Endodermal cell (in vitro differentiated cells): ENCODE measurements around the gene AADAT. TPM values are rescaled to one million over a fixed set of nuclear protein-coding genes. Genes with fewer than 3 reads are reported as not detected.

Experiments used
- DNase-seq: peaks from one replicate; pipeline ENCODE4 v3.0.0-alpha.2; 2017
- H3K27ac ChIP-seq: 2 replicates; pipeline ENCODE4 v1.5.1; 2013; ENCODE audit warnings: mild to moderate bottlenecking, low read depth, low read length, moderate library complexity
- H3K27me3 ChIP-seq: 2 replicates; pipeline ENCODE4 v1.6.1; 2013; ENCODE audit warnings: mild to moderate bottlenecking, low read length, moderate library complexity; ENCODE audit not compliant: insufficient read depth, control insufficient read depth, poor library complexity, severe bottlenecking
- H3K36me3 ChIP-seq: 2 replicates; pipeline ENCODE4 v1.7.0; 2013; ENCODE audit warnings: mild to moderate bottlenecking, low read length, moderate library complexity; ENCODE audit not compliant: control insufficient read depth, insufficient read depth
- H3K4me1 ChIP-seq: one replicate; pipeline ENCODE4 v1.7.0; 2013; ENCODE audit warnings: low read length; ENCODE audit not compliant: control insufficient read depth, insufficient read depth
- H3K4me3 ChIP-seq: 2 replicates; pipeline ENCODE4 v1.5.1; 2013; ENCODE audit warnings: mild to moderate bottlenecking, low read length, moderate library complexity
- H3K9ac ChIP-seq: 2 replicates; pipeline ENCODE4 v1.6.1; 2013; ENCODE audit warnings: mild to moderate bottlenecking, low read length, moderate library complexity; ENCODE audit not compliant: poor library complexity, severe bottlenecking; ENCODE audit errors: extremely low read depth
- H3K9me3 ChIP-seq: 2 replicates; pipeline ENCODE4 v1.6.1; 2013; ENCODE audit warnings: mild to moderate bottlenecking, low read length, moderate library complexity; ENCODE audit not compliant: control insufficient read depth
- H3K27ac Mint-ChIP-seq: 2 replicates; pipeline ENCODE4 v1.8.0; 2020; ENCODE audit warnings: mixed read lengths
- H3K27me3 Mint-ChIP-seq: 2 replicates; pipeline ENCODE4 v1.8.0; 2021; ENCODE audit warnings: mild to moderate bottlenecking, mixed read lengths; ENCODE audit not compliant: insufficient read depth
- H3K36me3 Mint-ChIP-seq: 2 replicates; pipeline ENCODE4 v1.8.0; 2020; ENCODE audit warnings: low read depth, mixed read lengths
- H3K4me1 Mint-ChIP-seq: 2 replicates; pipeline ENCODE4 v1.8.0; 2020; ENCODE audit warnings: mixed read lengths
- H3K4me3 Mint-ChIP-seq: 2 replicates; pipeline ENCODE4 v1.8.0; 2020; ENCODE audit warnings: mild to moderate bottlenecking, moderate library complexity, mixed read lengths
- H3K9me3 Mint-ChIP-seq: 2 replicates; pipeline ENCODE4 v1.8.0; 2020; ENCODE audit warnings: mild to moderate bottlenecking, mixed read lengths
- WGBS, 2 experiments: methylation state at CpG; one replicate each; pipeline versions ENCODE4 v1.1.5 to v1.1.7; 2013; ENCODE audit warnings: missing lambda C conversion rate in 2 of 2, mixed read lengths in 1 of 2; ENCODE audit not compliant: insufficient coverage in 1 of 2, insufficient read length in 1 of 2; 5-methylcytosine and 5-hydroxymethylcytosine counted together
- total RNA-seq, 2 donors: library from RNA; stranded (reverse); fragmentation: NEBNext Ultra II Directional in 1 of 2; extraction: Animal tissue kit (Norgen Biotek cat#: 25700) in 1 of 2; gene quantifications; 2 replicates in 1 of 2; 3 replicates in 1 of 2; pipeline ENCODE4 v1.2.1, GENCODE V29; 2021
- TF ChIP-seq, protein P1 (sequence below): fragments of 200-600 bp; sonication (generic); conservative IDR thresholded peaks from 2 replicates; pipeline ENCODE4 v1.5.0; 2021; ENCODE audit warnings: antibody characterized with exemption, mild to moderate bottlenecking

AADAT gene
- total RNA-seq, 2 donors from 2014 or later = 34.4 to 42.3 TPM

DNA sequence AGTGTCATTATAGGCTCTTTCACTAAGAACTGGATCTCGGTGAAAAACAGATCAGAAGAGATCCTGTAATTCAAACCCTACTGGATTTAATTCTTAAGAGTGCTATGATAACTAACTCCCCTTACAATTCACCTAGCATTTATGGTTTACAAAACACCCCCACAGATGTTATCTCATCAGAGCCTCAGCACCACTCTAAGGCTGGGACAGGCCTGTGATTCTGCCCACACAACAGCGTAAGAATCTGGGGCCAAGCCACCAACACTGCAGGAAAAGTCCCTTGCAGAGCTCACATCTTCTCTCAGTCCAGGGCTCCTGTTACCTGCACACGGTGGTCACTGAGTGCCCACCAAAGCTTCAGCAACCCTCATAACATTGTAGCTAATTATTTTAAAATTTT, 72.5 kb downstream of the AADAT start:
- no peaks in the 10 kb centered on the region for H3K9me3 Mint-ChIP-seq
- WGBS, 2 experiments = 20 to 64% methylated on average over 1 to 3 of the region's 3 CpGs

DNA sequence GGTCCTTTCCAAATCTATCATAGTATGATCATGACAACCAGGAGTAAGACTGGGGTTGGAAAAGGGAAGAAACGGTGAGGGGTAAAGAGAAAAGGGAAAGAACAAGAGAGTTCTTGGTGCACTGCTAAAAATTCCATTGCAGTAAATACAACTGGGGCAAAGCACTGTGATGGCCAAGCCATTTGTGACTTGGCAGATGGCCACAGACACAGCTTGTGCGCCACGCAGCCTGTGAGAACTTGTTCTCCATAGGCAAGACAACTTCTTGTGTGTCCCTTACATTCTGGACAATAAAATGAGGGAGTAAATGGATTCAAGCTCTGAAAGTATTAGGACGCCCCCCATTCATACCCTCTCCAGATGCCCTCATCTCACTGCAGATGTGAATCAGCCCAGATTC, 74.5 kb downstream of the AADAT start:
- Histone ChIP-seq H3K4me1 (peaks cover 11% of the 10 kb centered on the region), H3K36me3 (no peaks in the 10 kb centered on the region), H3K9ac (no peak overlapping the region), H3K9me3 (peaks cover 13% of the 10 kb centered on the region), H3K27me3 (peaks cover 4% of the 10 kb centered on the region), H3K27ac (no peak overlapping the region), H3K4me3 (no peak overlapping the region)
- no peaks in the 10 kb centered on the region for H3K27me3 Mint-ChIP-seq
- no peak for DNase-seq
- TF ChIP-seq, protein P1, sequence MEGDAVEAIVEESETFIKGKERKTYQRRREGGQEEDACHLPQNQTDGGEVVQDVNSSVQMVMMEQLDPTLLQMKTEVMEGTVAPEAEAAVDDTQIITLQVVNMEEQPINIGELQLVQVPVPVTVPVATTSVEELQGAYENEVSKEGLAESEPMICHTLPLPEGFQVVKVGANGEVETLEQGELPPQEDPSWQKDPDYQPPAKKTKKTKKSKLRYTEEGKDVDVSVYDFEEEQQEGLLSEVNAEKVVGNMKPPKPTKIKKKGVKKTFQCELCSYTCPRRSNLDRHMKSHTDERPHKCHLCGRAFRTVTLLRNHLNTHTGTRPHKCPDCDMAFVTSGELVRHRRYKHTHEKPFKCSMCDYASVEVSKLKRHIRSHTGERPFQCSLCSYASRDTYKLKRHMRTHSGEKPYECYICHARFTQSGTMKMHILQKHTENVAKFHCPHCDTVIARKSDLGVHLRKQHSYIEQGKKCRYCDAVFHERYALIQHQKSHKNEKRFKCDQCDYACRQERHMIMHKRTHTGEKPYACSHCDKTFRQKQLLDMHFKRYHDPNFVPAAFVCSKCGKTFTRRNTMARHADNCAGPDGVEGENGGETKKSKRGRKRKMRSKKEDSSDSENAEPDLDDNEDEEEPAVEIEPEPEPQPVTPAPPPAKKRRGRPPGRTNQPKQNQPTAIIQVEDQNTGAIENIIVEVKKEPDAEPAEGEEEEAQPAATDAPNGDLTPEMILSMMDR = no peak
- peaks cover 9% of the 10 kb centered on the region for H3K9me3 Mint-ChIP-seq
- no peak overlapping the region for H3K27ac Mint-ChIP-seq
- H3K36me3 Mint-ChIP-seq = peaks cover 13% of the 10 kb centered on the region
- H3K4me3 Mint-ChIP-seq = no peak overlapping the region
- WGBS, 2 experiments = 83 to 95% methylated on average over 1 to 4 of the region's 4 CpGs
- H3K4me1 Mint-ChIP-seq = peaks cover 47% of the 10 kb centered on the region

More for the DNA sequence above, 72.5 kb downstream of the AADAT start:
- Mint-ChIP-seq H3K27ac (peak overlapping the region; percentile 14), H3K27me3 (no peaks in the 10 kb centered on the region), H3K36me3 (peaks cover 2% of the 10 kb centered on the region), H3K4me1 (peaks cover 56% of the 10 kb centered on the region), H3K4me3 (no peak overlapping the region)
- H3K9ac ChIP-seq = no peak overlapping the region
- no peaks in the 10 kb centered on the region for H3K9me3 ChIP-seq
- no peaks in the 10 kb centered on the region for H3K36me3 ChIP-seq
- H3K27ac ChIP-seq = no peak overlapping the region
- H3K4me1 ChIP-seq = peaks cover 11% of the 10 kb centered on the region
- no peak overlapping the region for H3K4me3 ChIP-seq
- H3K27me3 ChIP-seq = peaks cover 4% of the 10 kb centered on the region
- DNase-seq = no peak
- TF ChIP-seq, protein P1 = no peak

GRCh38 chr4:170014359-170015011, 75.3 kb downstream of the AADAT start:
- Histone ChIP-seq H3K9ac (no peak overlapping the region), H3K4me3 (no peak overlapping the region), H3K27ac (no peak overlapping the region), H3K9me3 (peaks cover 14% of the 10 kb centered on the region), H3K27me3 (peaks cover under 1% of the 10 kb centered on the region), H3K4me1 (peaks cover 13% of the 10 kb centered on the region), H3K36me3 (no peaks in the 10 kb centered on the region)
- 76 to 85% methylated on average over 2 to 6 of the region's 6 CpGs for WGBS, 2 experiments
- TF ChIP-seq, protein P1 = no peak
- H3K9me3 Mint-ChIP-seq = peaks cover 9% of the 10 kb centered on the region
- no peak for DNase-seq
- H3K36me3 Mint-ChIP-seq = peaks cover 14% of the 10 kb centered on the region
- no peak overlapping the region for H3K27ac Mint-ChIP-seq
- no peak overlapping the region for H3K4me3 Mint-ChIP-seq
- no peaks in the 10 kb centered on the region for H3K27me3 Mint-ChIP-seq
- H3K4me1 Mint-ChIP-seq = peaks cover 44% of the 10 kb centered on the region
